Retinal pigment epithelial cell (primary cell): ENCODE results near the gene BSND.

Experiments
- DNase-seq: peaks from one replicate; pipeline ENCODE4 v3.0.0-alpha.2; 2010; ENCODE audit warnings: low read depth
- H3K4me3 ChIP-seq: 2 replicates; pipeline ENCODE4 v1.5.1; 2011; ENCODE audit warnings: mild to moderate bottlenecking, low read length, control low read depth, moderate library complexity
- TF ChIP-seq, protein P1 (sequence below): conservative IDR thresholded peaks from 2 replicates; pipeline ENCODE4 v1.5.1; 2011; ENCODE audit warnings: low read depth, low read length, control low read depth, inconsistent platforms

BSND gene

GRCh38 chr1:55040933-55041494 lies 42.3 kb downstream of the BSND start:
- DNase-seq = no peak
- TF ChIP-seq, protein P1, sequence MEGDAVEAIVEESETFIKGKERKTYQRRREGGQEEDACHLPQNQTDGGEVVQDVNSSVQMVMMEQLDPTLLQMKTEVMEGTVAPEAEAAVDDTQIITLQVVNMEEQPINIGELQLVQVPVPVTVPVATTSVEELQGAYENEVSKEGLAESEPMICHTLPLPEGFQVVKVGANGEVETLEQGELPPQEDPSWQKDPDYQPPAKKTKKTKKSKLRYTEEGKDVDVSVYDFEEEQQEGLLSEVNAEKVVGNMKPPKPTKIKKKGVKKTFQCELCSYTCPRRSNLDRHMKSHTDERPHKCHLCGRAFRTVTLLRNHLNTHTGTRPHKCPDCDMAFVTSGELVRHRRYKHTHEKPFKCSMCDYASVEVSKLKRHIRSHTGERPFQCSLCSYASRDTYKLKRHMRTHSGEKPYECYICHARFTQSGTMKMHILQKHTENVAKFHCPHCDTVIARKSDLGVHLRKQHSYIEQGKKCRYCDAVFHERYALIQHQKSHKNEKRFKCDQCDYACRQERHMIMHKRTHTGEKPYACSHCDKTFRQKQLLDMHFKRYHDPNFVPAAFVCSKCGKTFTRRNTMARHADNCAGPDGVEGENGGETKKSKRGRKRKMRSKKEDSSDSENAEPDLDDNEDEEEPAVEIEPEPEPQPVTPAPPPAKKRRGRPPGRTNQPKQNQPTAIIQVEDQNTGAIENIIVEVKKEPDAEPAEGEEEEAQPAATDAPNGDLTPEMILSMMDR = no peak
- no peak overlapping the region for H3K4me3 ChIP-seq

GRCh38 chr1:55041613-55042012 lies 42.9 kb downstream of the BSND start:
- H3K4me3 ChIP-seq = no peak overlapping the region
- TF ChIP-seq, protein P1 = no peak
- DNase-seq = no peak

- no peak for DNase-seq
- H3K4me3 ChIP-seq = no peak overlapping the region
- TF ChIP-seq, protein P1 = no peak
Measured at GRCh38 chr1:55043011-55043410, 44.3 kb downstream of the BSND start.

DNA sequence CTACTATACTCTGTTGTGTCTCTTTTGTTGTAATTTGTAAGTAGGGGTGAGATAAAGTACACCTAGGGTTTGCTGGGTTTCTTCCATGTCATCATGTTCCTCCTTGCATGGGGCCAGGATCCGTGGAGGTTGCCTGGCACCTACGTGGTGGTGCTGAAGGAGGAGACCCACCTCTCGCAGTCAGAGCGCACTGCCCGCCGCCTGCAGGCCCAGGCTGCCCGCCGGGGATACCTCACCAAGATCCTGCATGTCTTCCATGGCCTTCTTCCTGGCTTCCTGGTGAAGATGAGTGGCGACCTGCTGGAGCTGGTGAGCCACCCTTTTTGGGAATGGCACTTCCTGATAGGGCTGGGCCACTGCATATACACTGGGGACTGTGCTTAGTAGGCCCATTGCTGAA lies 45.0 kb downstream of the BSND start:
- TF ChIP-seq, protein P1 = no peak
- DNase-seq = no peak
- no peak overlapping the region for H3K4me3 ChIP-seq

DNA sequence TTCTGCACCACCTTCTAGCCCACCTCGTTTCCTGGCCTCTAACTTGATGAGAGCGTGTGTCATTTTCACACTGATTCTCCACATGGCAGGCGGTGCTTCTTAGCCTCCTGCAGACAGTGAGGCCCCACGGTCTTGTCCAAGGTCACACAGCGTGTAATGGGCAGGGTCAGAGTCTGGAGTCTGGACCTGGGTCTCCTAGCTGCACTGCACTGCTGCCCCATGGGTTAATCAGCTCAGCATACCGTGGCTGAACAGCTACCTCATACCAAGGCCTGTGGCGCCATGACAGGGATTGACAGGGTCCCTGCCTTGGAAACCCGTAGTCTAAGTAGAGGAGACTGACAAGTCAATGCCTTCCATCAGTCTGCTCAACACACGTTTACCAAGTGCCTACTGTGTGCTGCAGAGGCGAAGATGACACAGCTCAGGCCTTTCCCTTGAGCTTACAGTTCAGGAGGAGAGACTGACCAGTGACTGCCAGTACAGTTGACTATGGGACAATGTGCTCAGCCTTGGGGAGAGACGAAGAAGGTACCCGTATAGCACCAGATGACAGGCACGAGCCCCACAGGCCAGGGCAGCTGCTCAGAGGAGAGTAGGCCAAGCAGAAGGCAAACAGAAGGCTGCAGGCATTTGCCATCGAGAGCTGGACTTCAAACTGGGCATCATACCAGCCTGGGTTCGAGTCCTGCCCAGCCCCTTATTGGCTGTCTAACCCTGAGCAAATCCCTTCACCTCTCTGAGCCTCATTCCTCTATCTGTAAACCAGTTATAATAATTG lies 46.1 kb downstream of the BSND start:
- no peak overlapping the region for H3K4me3 ChIP-seq
- DNase-seq = no peak
- TF ChIP-seq, protein P1 = no peak

GRCh38 chr1:55045430-55045829 lies 46.7 kb downstream of the BSND start:
- DNase-seq = no peak
- H3K4me3 ChIP-seq = no peak overlapping the region
- TF ChIP-seq, protein P1 = no peak

GRCh38 chr1:55046871-55047270 lies 48.1 kb downstream of the BSND start:
- no peak for DNase-seq
- no peak overlapping the region for H3K4me3 ChIP-seq
- TF ChIP-seq, protein P1 = no peak
